HCT116 (cell line): ENCODE measurements around the gene TOM1. TPM values are rescaled to one million over a fixed set of nuclear protein-coding genes. Genes with fewer than 3 reads are reported as not detected.

ENCODE experiments used
- ATAC-seq: fragments of 200-7000 bp; cut with Tn5 transposase; 2 replicates; pipeline ENCODE4 v1.9.1; 2020; ENCODE audit warnings: mild to moderate bottlenecking, moderate library complexity
- BruUV-seq: library from RNA; stranded (reverse); fragments of 400-500 nt; replicated peaks from 2 replicates; lab custom pipeline; 2021; lab: Mats Ljungman, UMichigan
- CTCF ChIA-PET: fragments of 300-600 bp; sonication (Branson Sonifier 250); formaldehyde crosslinking; loops from one replicate; lab custom pipeline; 2021; ENCODE audit warnings: antibody characterized with exemption; lab: Charles Lee
- POLR2A ChIA-PET: fragments of 300-600, 350-600 bp; sonication (Branson Sonifier 250); formaldehyde crosslinking; loops from one replicate; lab custom pipeline; 2021; ENCODE audit warnings: antibody characterized with exemption; lab: Charles Lee
- RAD21 ChIA-PET, 2 experiments: fragments of 300-600 bp; sonication (Branson Sonifier 250); formaldehyde crosslinking; loops; one replicate each; lab custom pipeline; 2023; ENCODE audit warnings: low total read pairs in 2 of 2; ENCODE audit not compliant: uncharacterized antibody in 2 of 2, unreplicated experiment in 2 of 2, low non-redundant PET in 1 of 2; lab: Charles Lee
- DNase-seq: peaks from one replicate; pipeline ENCODE4 v3.0.0-alpha.2; 2010; ENCODE audit warnings: low read depth, low spot score
- H2AFZ ChIP-seq: fragments of 200-600 bp; shearing (Covaris generic), sonication (generic); 2 replicates; pipeline ENCODE4 v1.6.1; 2017; ENCODE audit warnings: low read depth, mixed run types, mixed read lengths, antibody characterized with exemption, low read length; ENCODE audit not compliant: poor library complexity, severe bottlenecking
- H3K27ac ChIP-seq: 2 replicates; pipeline ENCODE4 v1.5.1; 2012; ENCODE audit warnings: low read depth, low read length
- H3K27me3 ChIP-seq: fragments of 200-600 bp; sonication (generic); 2 replicates; pipeline ENCODE4 v1.6.1; 2016; ENCODE audit warnings: mixed run types, low read length, mixed read lengths; ENCODE audit not compliant: insufficient read depth
- H3K36me3 ChIP-seq, 2 experiments: fragments of 200-500 bp in 1 of 2; fragments of 200-600 bp in 1 of 2; sonication (Bioruptor generic) in 1 of 2; sonication (generic) in 1 of 2; 2 replicates each; pipeline versions ENCODE4 v1.5.1 to v1.6.1; 2014 to 2016; ENCODE audit warnings: low read length in 2 of 2, inconsistent platforms in 1 of 2, mixed read lengths in 1 of 2, mixed run types in 1 of 2; ENCODE audit not compliant: insufficient read depth in 2 of 2, control insufficient read depth in 1 of 2
- H3K4me1 ChIP-seq, 2 experiments: fragments of 200-600 bp in 1 of 2; sonication (generic) in 1 of 2; 2 replicates each; pipeline versions ENCODE4 v1.5.1 to v1.6.1; 2012 to 2017; ENCODE audit warnings: low read length in 2 of 2, inconsistent platforms in 1 of 2, mild to moderate bottlenecking in 1 of 2, mixed read lengths in 1 of 2, mixed run types in 1 of 2, moderate library complexity in 1 of 2; ENCODE audit not compliant: insufficient read depth in 2 of 2, control insufficient read depth in 1 of 2
- H3K4me2 ChIP-seq: fragments of 200-600 bp; sonication (generic); 2 replicates; pipeline ENCODE4 v1.6.1; 2017; ENCODE audit warnings: mixed run types, low read length, mixed read lengths
- H3K4me3 ChIP-seq, 2 experiments: fragments of 200-600 bp in 1 of 2; sonication (generic) in 1 of 2; replicated peaks in 1 of 2; 2 replicates each; pipeline ENCODE4 v1.5.1; 2011 to 2016; ENCODE audit warnings: low read length in 2 of 2, control low read depth in 1 of 2, low read depth in 1 of 2, mild to moderate bottlenecking in 1 of 2, mixed read lengths in 1 of 2, mixed run types in 1 of 2
- H3K79me2 ChIP-seq: fragments of 200-600 bp; sonication (generic); 2 replicates; pipeline ENCODE4 v1.6.1; 2017; ENCODE audit warnings: mild to moderate bottlenecking, mixed run types, low read length, moderate library complexity, mixed read lengths; ENCODE audit not compliant: insufficient read depth
- H3K9ac ChIP-seq: fragments of 200-600 bp; sonication (generic); 2 replicates; pipeline ENCODE4 v1.6.1; 2016; ENCODE audit warnings: low read length, mixed read lengths
- H3K9me2 ChIP-seq: fragments of 200-600 bp; sonication (generic), shearing (Covaris generic); 2 replicates; pipeline ENCODE4 v1.6.1; 2017; ENCODE audit warnings: mixed run types, mild to moderate bottlenecking, moderate library complexity; ENCODE audit not compliant: insufficient read depth
- H3K9me3 ChIP-seq, 2 experiments: fragments of 200-500 bp in 1 of 2; fragments of 200-600 bp in 1 of 2; sonication (Bioruptor generic) in 1 of 2; sonication (generic) in 1 of 2; 2 replicates each; pipeline ENCODE4 v1.6.1; 2014 to 2017; ENCODE audit warnings: low read length in 2 of 2, mixed read lengths in 2 of 2, inconsistent platforms in 1 of 2, low read depth in 1 of 2, mild to moderate bottlenecking in 1 of 2, mixed run types in 1 of 2, moderate library complexity in 1 of 2; ENCODE audit not compliant: control insufficient read depth in 1 of 2, insufficient read depth in 1 of 2
- H4K20me1 ChIP-seq: fragments of 200-600 bp; sonication (generic), shearing (Covaris generic); 2 replicates; pipeline ENCODE4 v1.6.1; 2017; ENCODE audit warnings: mixed run types, mild to moderate bottlenecking, moderate library complexity; ENCODE audit not compliant: insufficient read depth
- CBX3 ChIP-seq: IDR thresholded peaks from 2 replicates; pipeline ENCODE4 v1.6.1; 2012; ENCODE audit warnings: low read depth
- CEBPB ChIP-seq: IDR thresholded peaks from 2 replicates; pipeline ENCODE4 v1.6.1; 2012; ENCODE audit warnings: low read depth
- EZH2 ChIP-seq: fragments of 200-600 bp; sonication (generic); IDR thresholded peaks from 2 replicates; pipeline ENCODE4 v1.6.1; 2017; ENCODE audit warnings: antibody characterized with exemption, mixed run types
- JUND ChIP-seq: IDR thresholded peaks from 2 replicates; pipeline ENCODE4 v1.6.1; 2012
- POLR2A ChIP-seq: IDR thresholded peaks from 2 replicates; pipeline ENCODE4 v1.7.0; 2011; ENCODE audit warnings: borderline replicate concordance; ENCODE audit not compliant: insufficient read depth, insufficient read length; ENCODE audit errors: extremely low read depth
- RAD21 ChIP-seq: IDR thresholded peaks from 2 replicates; pipeline ENCODE4 v1.6.1; 2012; ENCODE audit warnings: low read depth, mild to moderate bottlenecking
- REST ChIP-seq: IDR thresholded peaks from 2 replicates; pipeline ENCODE4 v1.6.1; 2012; ENCODE audit warnings: low read depth
- YY1 ChIP-seq: IDR thresholded peaks from 2 replicates; pipeline ENCODE4 v1.6.1; 2011; ENCODE audit warnings: low read length, low read depth, moderate library complexity, mild to moderate bottlenecking; ENCODE audit not compliant: insufficient replicate concordance; ENCODE audit errors: extremely low read depth
- ZFX ChIP-seq: fragments of 450-650 bp; IDR thresholded peaks from 2 replicates; pipeline ENCODE4 v1.6.1; 2017
- intact Hi-C: fragments of 100-400 bp; cut with micrococcal nuclease; formaldehyde crosslinking; loops from 2 replicates; pipeline ENCODE4 v1.10.0; 2022
- total RNA-seq: library from RNA; stranded (reverse); gene quantifications from one replicate; pipeline ENCODE4 v1.2.1, GENCODE V29; 2021; ENCODE audit not compliant: unreplicated experiment
- TF ChIP-seq, protein P1 (sequence below): IDR thresholded peaks from 2 replicates; pipeline ENCODE4 v1.6.1; 2011; ENCODE audit warnings: mild to moderate bottlenecking, low read length, moderate library complexity; ENCODE audit not compliant: insufficient replicate concordance; ENCODE audit errors: extremely low read depth

The TOM1 gene
- total RNA-seq, 1 experiment from 2014 or later, result 18.0 TPM

DNA sequence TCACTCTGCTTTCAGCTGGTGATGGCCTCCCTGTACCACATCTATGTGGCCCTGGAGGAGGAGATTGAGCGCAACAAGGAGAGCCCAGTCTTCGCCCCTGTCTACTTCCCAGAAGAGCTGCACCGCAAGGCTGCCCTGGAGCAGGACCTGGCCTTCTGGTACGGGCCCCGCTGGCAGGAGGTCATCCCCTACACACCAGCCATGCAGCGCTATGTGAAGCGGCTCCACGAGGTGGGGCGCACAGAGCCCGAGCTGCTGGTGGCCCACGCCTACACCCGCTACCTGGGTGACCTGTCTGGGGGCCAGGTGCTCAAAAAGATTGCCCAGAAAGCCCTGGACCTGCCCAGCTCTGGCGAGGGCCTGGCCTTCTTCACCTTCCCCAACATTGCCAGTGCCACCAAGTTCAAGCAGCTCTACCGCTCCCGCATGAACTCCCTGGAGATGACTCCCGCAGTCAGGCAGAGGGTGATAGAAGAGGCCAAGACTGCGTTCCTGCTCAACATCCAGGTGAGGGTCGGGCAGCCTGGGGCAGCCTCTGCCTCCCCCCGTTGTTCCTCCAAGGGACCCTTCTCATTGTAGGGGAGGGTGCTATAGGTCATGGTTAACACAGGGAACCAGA is 87.1 kb downstream of the TOM1 start:
- CTCF ChIA-PET, result no interaction called here
- RAD21 ChIA-PET, result no interaction called here
- intact Hi-C loops, result no loop called here

More for the DNA sequence above, 87.1 kb downstream of the TOM1 start:
- H3K9me2 ChIP-seq, result no peaks in the 10 kb centered on the region
- H3K27ac ChIP-seq, result no peak overlapping the region
- POLR2A ChIA-PET, result no interaction called here
- BruUV-seq, result no TSS peak
- H3K36me3 ChIP-seq, result peaks cover 5 to 25% of the 10 kb centered on the region in 2 experiments; a peak in 3 of 4 replicates
- H3K79me2 ChIP-seq, result peaks cover 5% of the 10 kb centered on the region
- no peak overlapping the region for H3K4me2 ChIP-seq
- DNase-seq (no peak), ATAC-seq (no peak)
- H3K4me1 ChIP-seq, result peaks cover 3 to 7% of the 10 kb centered on the region in 2 experiments
- no peak overlapping the region for H3K9ac ChIP-seq
- no peaks in the 10 kb centered on the region for H3K27me3 ChIP-seq
- no peaks in the 10 kb centered on the region for H3K9me3 ChIP-seq
- H4K20me1 ChIP-seq, result no peaks in the 10 kb centered on the region
- TF ChIP-seq REST (no peak), RAD21 (no peak), POLR2A (no peak), CBX3 (no peak), JUND (no peak), EZH2 (no peak), CEBPB (no peak), YY1 (no peak), ZFX (no peak)
- TF ChIP-seq, protein P1, sequence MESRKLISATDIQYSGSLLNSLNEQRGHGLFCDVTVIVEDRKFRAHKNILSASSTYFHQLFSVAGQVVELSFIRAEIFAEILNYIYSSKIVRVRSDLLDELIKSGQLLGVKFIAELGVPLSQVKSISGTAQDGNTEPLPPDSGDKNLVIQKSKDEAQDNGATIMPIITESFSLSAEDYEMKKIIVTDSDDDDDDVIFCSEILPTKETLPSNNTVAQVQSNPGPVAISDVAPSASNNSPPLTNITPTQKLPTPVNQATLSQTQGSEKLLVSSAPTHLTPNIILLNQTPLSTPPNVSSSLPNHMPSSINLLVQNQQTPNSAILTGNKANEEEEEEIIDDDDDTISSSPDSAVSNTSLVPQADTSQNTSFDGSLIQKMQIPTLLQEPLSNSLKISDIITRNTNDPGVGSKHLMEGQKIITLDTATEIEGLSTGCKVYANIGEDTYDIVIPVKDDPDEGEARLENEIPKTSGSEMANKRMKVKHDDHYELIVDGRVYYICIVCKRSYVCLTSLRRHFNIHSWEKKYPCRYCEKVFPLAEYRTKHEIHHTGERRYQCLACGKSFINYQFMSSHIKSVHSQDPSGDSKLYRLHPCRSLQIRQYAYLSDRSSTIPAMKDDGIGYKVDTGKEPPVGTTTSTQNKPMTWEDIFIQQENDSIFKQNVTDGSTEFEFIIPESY, result no peak
- no peak overlapping the region for H2AFZ ChIP-seq
- no peak overlapping the region for H3K4me3 ChIP-seq
